Stimulated activated CD8-positive, alpha-beta memory T cell treated with anti-CD3 and anti-CD28 coated beads, Interleukin-7, amount 100 ng/mL, for 1 hour (primary cell): Measurements from ENCODE around the gene FAM50B.

Experiments
- DNase-seq, 2 donors: peaks; one replicate each; pipeline ENCODE4 v3.0.0-alpha.2; 2020; ENCODE audit warnings: low read depth in 2 of 2

The FAM50B gene

GRCh38 chr6:3848925-3849605 is at the start of gene FAM50B:
Gene FAM50B, plus strand, starts transcription at chr6:3849373. Its CDS starts 439 bp downstream, at chr6:3849812.
- DNase-seq = peak; percentile 77 to 85

- no peak for DNase-seq
Measured at GRCh38 chr6:3799719-3800118, 49.5 kb upstream of the FAM50B start.

GRCh38 chr6:3800850-3801591 is 48.2 kb upstream of the FAM50B start:
- no peak for DNase-seq

GRCh38 chr6:3801960-3802359 is 47.2 kb upstream of the FAM50B start:
- DNase-seq = no peak

- DNase-seq = no peak
Measured at GRCh38 chr6:3803627-3804468, 45.3 kb upstream of the FAM50B start.

- DNase-seq = no peak
Measured at GRCh38 chr6:3804964-3805363, 44.2 kb upstream of the FAM50B start.

- DNase-seq = no peak
Measured at GRCh38 chr6:3805448-3806123, 43.6 kb upstream of the FAM50B start.

- DNase-seq = no peak
Measured at GRCh38 chr6:3806169-3806922, 42.8 kb upstream of the FAM50B start.

- DNase-seq = no peak
Measured at GRCh38 chr6:3808199-3808598, 41.0 kb upstream of the FAM50B start.

GRCh38 chr6:3808759-3809514 is 40.2 kb upstream of the FAM50B start:
- no peak for DNase-seq

- DNase-seq = no peak
Measured at GRCh38 chr6:3809515-3809891, 39.7 kb upstream of the FAM50B start.

- DNase-seq = no peak
Measured at GRCh38 chr6:3809982-3810381, 39.2 kb upstream of the FAM50B start.

- DNase-seq = no peak
Measured at GRCh38 chr6:3811191-3811590, 38.0 kb upstream of the FAM50B start.

- DNase-seq = no peak
Measured at GRCh38 chr6:3812596-3812995, 36.6 kb upstream of the FAM50B start.

- DNase-seq = no peak
Measured at GRCh38 chr6:3813150-3813780, 35.9 kb upstream of the FAM50B start.

GRCh38 chr6:3813918-3814317 is 35.3 kb upstream of the FAM50B start:
- DNase-seq = no peak

GRCh38 chr6:3814539-3814938 is 34.6 kb upstream of the FAM50B start:
- no peak for DNase-seq

GRCh38 chr6:3816251-3816650 is 32.9 kb upstream of the FAM50B start:
- DNase-seq = no peak

GRCh38 chr6:3819161-3820110 is 29.7 kb upstream of the FAM50B start:
- DNase-seq = no peak
